Smooth muscle cell (in vitro differentiated cells): ENCODE data around the gene NCF1. TPM values are rescaled to one million over a fixed set of nuclear protein-coding genes. Genes with fewer than 3 reads are reported as not detected.
"Not testable (repeated sequence)": the region's sequence is repeated elsewhere in the genome, so short reads cannot be mapped to it uniquely, and the experiment has no call there.

ENCODE experiments used
- DNase-seq: peaks from one replicate; lab custom pipeline; 2025; ENCODE audit not compliant: unreplicated experiment; lab: John Stamatoyannopoulos, UW
- H2AFZ ChIP-seq: fragments of 200-600 bp; sonication (generic); 2 replicates; pipeline ENCODE4 v1.6.0; 2016; ENCODE audit warnings: antibody characterized with exemption, low read depth, mild to moderate bottlenecking
- H3F3A ChIP-seq: fragments of 200-600 bp; sonication (generic); 2 replicates; pipeline ENCODE4 v1.6.0; 2017; ENCODE audit warnings: antibody characterized with exemption, low read depth
- H3K27ac ChIP-seq: fragments of 200-600 bp; sonication (generic); 2 replicates; pipeline ENCODE4 v1.5.1; 2016; ENCODE audit warnings: low read depth, mild to moderate bottlenecking
- H3K27me3 ChIP-seq: fragments of 200-600 bp; sonication (generic); 2 replicates; pipeline ENCODE4 v1.6.1; 2016; ENCODE audit warnings: low read depth, mild to moderate bottlenecking
- H3K36me3 ChIP-seq: fragments of 200-600 bp; sonication (generic); 2 replicates; pipeline ENCODE4 v1.5.1; 2016; ENCODE audit warnings: low read depth
- H3K4me1 ChIP-seq: fragments of 200-600 bp; sonication (generic); 2 replicates; pipeline ENCODE4 v1.5.1; 2016; ENCODE audit warnings: low read depth
- H3K4me2 ChIP-seq: fragments of 200-600 bp; sonication (generic); 2 replicates; pipeline ENCODE4 v1.6.0; 2016; ENCODE audit warnings: mild to moderate bottlenecking
- H3K4me3 ChIP-seq: fragments of 200-600 bp; sonication (generic); 2 replicates; pipeline ENCODE4 v1.5.1; 2016; ENCODE audit warnings: mild to moderate bottlenecking
- H3K79me2 ChIP-seq: fragments of 200-600 bp; sonication (generic); 2 replicates; pipeline ENCODE4 v1.6.0; 2016; ENCODE audit warnings: low read depth, mild to moderate bottlenecking
- H3K9ac ChIP-seq: fragments of 200-600 bp; sonication (generic); 2 replicates; pipeline ENCODE4 v1.6.0; 2016; ENCODE audit warnings: low read depth
- H3K9me3 ChIP-seq: fragments of 200-600 bp; sonication (generic); replicated peaks from 2 replicates; pipeline ENCODE4 v1.5.1; 2016; ENCODE audit warnings: low read depth
- H4K20me1 ChIP-seq: fragments of 200-600 bp; sonication (generic); 2 replicates; pipeline ENCODE4 v1.6.0; 2016; ENCODE audit warnings: low read depth
- CTCF ChIP-seq: fragments of 200-600 bp; sonication (generic); IDR thresholded peaks from 2 replicates; pipeline ENCODE4 v1.5.1; 2017; ENCODE audit warnings: borderline replicate concordance, mild to moderate bottlenecking, antibody characterized with exemption; ENCODE audit not compliant: insufficient read depth, poor library complexity, severe bottlenecking
- WGBS: methylation state at CpG from one replicate; pipeline ENCODE4 v1.1.7; 2016; ENCODE audit warnings: low lambda C conversion rate; 5-methylcytosine and 5-hydroxymethylcytosine counted together
- polyA plus RNA-seq: library from polyadenylated mRNA; unstranded; fragments of >200 nt; fragmentation: Nextera tagmentation; extraction: Ambion mirVana; gene quantifications from 2 replicates; pipeline ENCODE4 v1.2.1, GENCODE V29; 2016
- total RNA-seq: library from RNA; depleted of rRNA; stranded (reverse); fragments of >200 nt; gene quantifications from 2 replicates; pipeline ENCODE4 v1.2.3, GENCODE V29; 2014

Gene NCF1
- total RNA-seq (0.54 TPM in 1 of 2 replicates, not detected in the other), polyA plus RNA-seq (0.44 and 0.90 TPM in 2 replicates)

- not testable (repeated sequence) for H3K9me3 ChIP-seq, H2AFZ ChIP-seq, H3K27me3 ChIP-seq, H3K79me2 ChIP-seq, H4K20me1 ChIP-seq, H3K27ac ChIP-seq, H3K36me3 ChIP-seq, H3K4me3 ChIP-seq, DNase-seq, H3K9ac ChIP-seq, H3K4me1 ChIP-seq, H3F3A ChIP-seq, H3K4me2 ChIP-seq
- no CpG with 5 or more reads among the region's 21 CpGs for WGBS
Observed at GRCh38 chr7:74773760-74774750, at the start of gene NCF1. Gene NCF1 (plus strand): TSS chr7:74774011. CDS start chr7:74774032, 21 bp downstream.

GRCh38 chr7:74725840-74726239 is 48.0 kb upstream of the NCF1 start:
- H3K27me3 ChIP-seq: no peaks in the 10 kb centered on the region
- H3K36me3 ChIP-seq: peaks cover 10% of the 10 kb centered on the region
- H3K27ac ChIP-seq: no peak overlapping the region
- peaks cover 11% of the 10 kb centered on the region for H3K79me2 ChIP-seq
- H4K20me1 ChIP-seq: peaks cover 14% of the 10 kb centered on the region
- H3K9ac ChIP-seq: no peak overlapping the region
- no peak for TF ChIP-seq CTCF
- DNase-seq: no peak
- no peak overlapping the region for H3K4me3 ChIP-seq
- H3F3A ChIP-seq: no peaks in the 10 kb centered on the region
- no peaks in the 10 kb centered on the region for H3K4me1 ChIP-seq
- WGBS: 88% methylated on average over 1 of the region's 1 CpG
- H3K4me2 ChIP-seq: no peak overlapping the region
- no peaks in the 10 kb centered on the region for H3K9me3 ChIP-seq
- H2AFZ ChIP-seq: no peak overlapping the region

- no peak for DNase-seq
- Histone ChIP-seq H3K4me1 (no peaks in the 10 kb centered on the region), H3K4me2 (no peak overlapping the region), H4K20me1 (peaks cover 14% of the 10 kb centered on the region), H3K27ac (no peak overlapping the region), H2AFZ (no peak overlapping the region), H3K27me3 (no peaks in the 10 kb centered on the region), H3K79me2 (peaks cover 7% of the 10 kb centered on the region), H3F3A (no peaks in the 10 kb centered on the region), H3K4me3 (no peak overlapping the region), H3K9me3 (no peaks in the 10 kb centered on the region), H3K9ac (no peak overlapping the region), H3K36me3 (peaks cover 10% of the 10 kb centered on the region)
- WGBS: 94% methylated on average over 8 of the region's 8 CpGs
- TF ChIP-seq CTCF: no peak
Observed at GRCh38 chr7:74726309-74727101, 47.3 kb upstream of the NCF1 start.

- H3K36me3 ChIP-seq, H3K79me2 ChIP-seq, H3K27me3 ChIP-seq, DNase-seq, H3K4me3 ChIP-seq, H3K4me2 ChIP-seq, H3K4me1 ChIP-seq, H3F3A ChIP-seq, H2AFZ ChIP-seq, H3K27ac ChIP-seq, H3K9me3 ChIP-seq, H3K9ac ChIP-seq: not testable (repeated sequence)
- peaks cover 11% of the 10 kb centered on the region for H4K20me1 ChIP-seq
- WGBS: no CpG with 5 or more reads among the region's 10 CpGs
Observed at GRCh38 chr7:74728686-74729085, 45.1 kb upstream of the NCF1 start.

GRCh38 chr7:74730186-74730585 is 43.6 kb upstream of the NCF1 start:
- H3K9ac ChIP-seq, H2AFZ ChIP-seq, H3K4me3 ChIP-seq, H4K20me1 ChIP-seq, H3K36me3 ChIP-seq, H3K27me3 ChIP-seq, H3F3A ChIP-seq, H3K79me2 ChIP-seq, H3K27ac ChIP-seq, DNase-seq, H3K9me3 ChIP-seq, H3K4me2 ChIP-seq, H3K4me1 ChIP-seq: not testable (repeated sequence)
- WGBS: no CpG with 5 or more reads among the region's 5 CpGs

GRCh38 chr7:74739974-74740703 is 33.7 kb upstream of the NCF1 start:
- not testable (repeated sequence) for H3K36me3 ChIP-seq, H3F3A ChIP-seq, H3K27ac ChIP-seq, H2AFZ ChIP-seq, H3K9me3 ChIP-seq, H3K4me3 ChIP-seq, H3K79me2 ChIP-seq, H3K4me1 ChIP-seq, DNase-seq, H3K27me3 ChIP-seq, H3K9ac ChIP-seq, H4K20me1 ChIP-seq, H3K4me2 ChIP-seq
- WGBS: no CpG with 5 or more reads among the region's 14 CpGs
